D721Med (cell line): ENCODE measurements around the gene EPPIN.
A peak's percentile ranks its signal among the peaks of the same experiment; 100 is the strongest.

ENCODE experiments used
- DNase-seq: peaks from one replicate; pipeline ENCODE4 v3.0.0; 2011; ENCODE audit warnings: low spot score; ENCODE audit not compliant: insufficient read length
- FAIRE-seq: peaks from 2 replicates; lab custom pipeline; 2011; peaks lifted over from hg19 to GRCh38; lab: Jason Lieb, UNC
- TF ChIP-seq, protein P1 (sequence below): IDR thresholded peaks from 2 replicates; pipeline ENCODE4 v1.5.1; 2012; ENCODE audit warnings: mild to moderate bottlenecking, control low read depth; ENCODE audit not compliant: insufficient read depth; ENCODE audit errors: missing control alignments

The EPPIN gene

DNA sequence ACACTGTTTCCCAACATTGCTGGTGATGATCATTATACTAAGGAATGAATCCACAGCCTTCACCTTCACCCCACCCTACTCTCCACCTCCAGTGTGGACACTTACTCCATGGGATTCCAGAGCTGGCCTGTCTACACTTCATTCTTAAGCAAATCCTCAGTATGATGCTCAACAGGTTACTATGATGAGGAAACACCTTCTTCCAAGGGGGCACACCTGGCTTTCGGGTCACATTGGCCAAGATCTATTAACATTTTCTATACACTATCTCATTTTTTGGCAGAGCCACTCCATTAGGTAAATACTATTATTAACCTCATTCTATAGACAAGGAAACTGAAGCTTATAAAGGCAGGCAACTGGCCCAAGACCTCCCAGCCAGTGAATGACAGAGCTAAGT lies 8.0 kb upstream of the EPPIN start:
- FAIRE-seq (no peak), DNase-seq (no peak)
- TF ChIP-seq, protein P1, sequence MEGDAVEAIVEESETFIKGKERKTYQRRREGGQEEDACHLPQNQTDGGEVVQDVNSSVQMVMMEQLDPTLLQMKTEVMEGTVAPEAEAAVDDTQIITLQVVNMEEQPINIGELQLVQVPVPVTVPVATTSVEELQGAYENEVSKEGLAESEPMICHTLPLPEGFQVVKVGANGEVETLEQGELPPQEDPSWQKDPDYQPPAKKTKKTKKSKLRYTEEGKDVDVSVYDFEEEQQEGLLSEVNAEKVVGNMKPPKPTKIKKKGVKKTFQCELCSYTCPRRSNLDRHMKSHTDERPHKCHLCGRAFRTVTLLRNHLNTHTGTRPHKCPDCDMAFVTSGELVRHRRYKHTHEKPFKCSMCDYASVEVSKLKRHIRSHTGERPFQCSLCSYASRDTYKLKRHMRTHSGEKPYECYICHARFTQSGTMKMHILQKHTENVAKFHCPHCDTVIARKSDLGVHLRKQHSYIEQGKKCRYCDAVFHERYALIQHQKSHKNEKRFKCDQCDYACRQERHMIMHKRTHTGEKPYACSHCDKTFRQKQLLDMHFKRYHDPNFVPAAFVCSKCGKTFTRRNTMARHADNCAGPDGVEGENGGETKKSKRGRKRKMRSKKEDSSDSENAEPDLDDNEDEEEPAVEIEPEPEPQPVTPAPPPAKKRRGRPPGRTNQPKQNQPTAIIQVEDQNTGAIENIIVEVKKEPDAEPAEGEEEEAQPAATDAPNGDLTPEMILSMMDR, result no peak

DNA sequence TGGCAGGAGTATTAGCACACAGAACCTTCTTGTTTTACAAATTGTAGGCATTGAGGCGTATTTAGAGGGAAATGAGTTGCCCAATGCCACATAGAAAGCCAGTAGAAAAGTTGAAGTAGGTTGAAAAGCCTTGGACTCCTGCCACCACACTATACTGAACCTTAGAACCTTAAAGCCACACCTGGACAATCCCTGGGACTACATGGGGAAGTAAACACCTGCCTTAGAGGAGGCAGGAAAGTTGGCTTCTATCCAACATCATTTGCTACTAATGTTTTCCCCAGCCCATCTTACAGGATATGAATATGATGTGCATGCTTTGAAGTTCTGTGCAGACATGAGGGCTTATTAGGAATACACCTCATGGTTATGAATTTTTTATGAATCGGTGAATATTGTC lies 5.3 kb upstream of the EPPIN start:
- FAIRE-seq (no peak), DNase-seq (no peak)

GRCh38 chr20:45550765-45551164 lies 3.6 kb upstream of the EPPIN start:
- TF ChIP-seq, protein P1, result no peak
- FAIRE-seq, result no peak
- no peak for DNase-seq

More for the DNA sequence above, 5.3 kb upstream of the EPPIN start:
- TF ChIP-seq, protein P1, result no peak

- TF ChIP-seq, protein P1, result no peak
- FAIRE-seq, result no peak
- no peak for DNase-seq
Measured at GRCh38 chr20:45548410-45548809, 1.2 kb upstream of the EPPIN start.

GRCh38 chr20:45545754-45546453 lies 1.3 kb downstream of the EPPIN start:
- TF ChIP-seq, protein P1, result peak; percentile 38
- FAIRE-seq, result no peak
- no peak for DNase-seq

- no peak for FAIRE-seq
- TF ChIP-seq, protein P1, result no peak
Measured at GRCh38 chr20:45545351-45545750, 1.9 kb downstream of the EPPIN start.

GRCh38 chr20:45539382-45539781 lies 7.8 kb downstream of the EPPIN start, which contains the start of gene WFDC6:
Gene WFDC6 (minus strand): TSS chr20:45539482. CDS start chr20:45539407, 75 bp downstream.
- TF ChIP-seq, protein P1, result no peak
- DNase-seq (no peak), FAIRE-seq (no peak)

More at GRCh38 chr20:45545351-45545750, 1.9 kb downstream of the EPPIN start:
- DNase-seq, result no peak
